Measurements from ENCODE around the gene PRAME. TPM values are rescaled to one million over a fixed set of nuclear protein-coding genes. Genes with fewer than 3 reads are reported as not detected.

Gene PRAME
- total RNA-seq, 4 donors from 2014 or later: 0.16 to 0.41 TPM; not detected in 2

DNA sequence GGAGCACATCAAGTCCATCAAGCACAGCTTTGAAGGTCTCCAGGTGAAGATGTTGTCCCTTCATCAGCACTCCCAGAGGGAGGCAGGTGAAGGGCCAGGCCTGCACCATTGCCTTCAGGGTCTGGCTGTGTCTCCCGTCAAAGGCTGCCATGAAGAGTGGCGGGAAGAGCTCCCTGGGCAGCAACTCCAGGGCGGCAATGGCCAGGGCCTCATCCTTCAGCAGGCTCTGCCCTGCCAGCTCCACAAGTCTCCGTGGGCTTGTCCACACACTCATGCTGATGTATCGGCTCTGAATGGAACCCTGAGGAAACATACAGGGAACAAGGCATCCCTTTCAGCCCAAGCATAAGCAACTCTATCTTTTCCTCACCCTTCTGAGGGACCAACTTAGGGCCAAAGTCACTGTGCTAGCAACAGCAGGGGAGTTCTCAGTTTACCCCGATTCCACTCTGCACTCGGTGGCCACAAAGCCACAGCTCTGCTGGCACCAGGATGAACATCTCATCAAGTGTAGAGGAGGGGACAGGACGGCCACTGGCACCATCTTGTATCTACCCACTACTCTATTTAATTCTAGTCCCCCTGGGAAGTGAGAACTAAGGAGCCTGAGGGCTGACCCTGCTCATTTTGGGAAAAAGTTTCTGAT is 8.2 kb downstream of the PRAME start:
- no peaks in the 10 kb centered on the region for H3K36me3 ChIP-seq

DNA sequence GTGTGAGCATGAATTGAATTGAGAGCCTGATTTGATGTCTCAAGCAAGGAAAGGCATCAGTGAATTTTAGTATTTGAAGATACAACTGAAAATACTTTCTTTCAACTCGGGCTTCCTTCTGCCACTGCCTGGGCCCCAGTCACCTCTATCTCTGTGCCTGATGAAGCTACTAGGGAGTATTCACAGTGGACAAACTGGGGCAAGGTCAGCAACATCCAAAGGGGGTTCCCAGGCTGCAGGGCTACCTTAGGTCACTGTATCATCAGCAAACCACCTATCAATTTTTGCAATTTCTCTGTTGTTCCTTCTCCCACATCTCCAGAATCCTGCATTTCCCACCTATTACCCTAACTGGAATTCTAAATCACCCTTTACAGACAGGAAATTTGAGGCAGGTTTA is 10.2 kb downstream of the PRAME start:
- TF ChIP-seq POLR2A (IDR thresholded peaks at IDR 0.05) (no peak), POLR2AphosphoS5 (IDR thresholded peaks at IDR 0.05) (no peak), EP300 (IDR thresholded peaks at IDR 0.05; ENCODE audit: low read depth) (no peak)
- TF ChIP-seq, protein P1, sequence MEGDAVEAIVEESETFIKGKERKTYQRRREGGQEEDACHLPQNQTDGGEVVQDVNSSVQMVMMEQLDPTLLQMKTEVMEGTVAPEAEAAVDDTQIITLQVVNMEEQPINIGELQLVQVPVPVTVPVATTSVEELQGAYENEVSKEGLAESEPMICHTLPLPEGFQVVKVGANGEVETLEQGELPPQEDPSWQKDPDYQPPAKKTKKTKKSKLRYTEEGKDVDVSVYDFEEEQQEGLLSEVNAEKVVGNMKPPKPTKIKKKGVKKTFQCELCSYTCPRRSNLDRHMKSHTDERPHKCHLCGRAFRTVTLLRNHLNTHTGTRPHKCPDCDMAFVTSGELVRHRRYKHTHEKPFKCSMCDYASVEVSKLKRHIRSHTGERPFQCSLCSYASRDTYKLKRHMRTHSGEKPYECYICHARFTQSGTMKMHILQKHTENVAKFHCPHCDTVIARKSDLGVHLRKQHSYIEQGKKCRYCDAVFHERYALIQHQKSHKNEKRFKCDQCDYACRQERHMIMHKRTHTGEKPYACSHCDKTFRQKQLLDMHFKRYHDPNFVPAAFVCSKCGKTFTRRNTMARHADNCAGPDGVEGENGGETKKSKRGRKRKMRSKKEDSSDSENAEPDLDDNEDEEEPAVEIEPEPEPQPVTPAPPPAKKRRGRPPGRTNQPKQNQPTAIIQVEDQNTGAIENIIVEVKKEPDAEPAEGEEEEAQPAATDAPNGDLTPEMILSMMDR (IDR thresholded peaks at IDR 0.05): no peak
- Histone ChIP-seq H3K4me1 (no peaks in the 10 kb centered on the region), H3K9me3 (no peaks in the 10 kb centered on the region), H3K36me3 (no peaks in the 10 kb centered on the region), H3K27ac (no peak overlapping the region), H3K4me3 (no peak overlapping the region), H3K27me3 (no peaks in the 10 kb centered on the region)
- in situ Hi-C loops (cut with MboI; ENCODE audit: low pct_ligation_motif_present in 1 of 4, low pct_unique_long_range_greater_than_20kb in 1 of 4, low sequenced_read_pairs in 3 of 4): no loop called here
- no peak for DNase-seq
- 47% methylated on average over 1 of the region's 1 CpG; no CpG with 5 or more reads in 1 of the 2 donors for WGBS, 2 donors (ENCODE audit: low coverage in 1 of 2)
- intact Hi-C loops (cut with DNase I; ENCODE audit: low total_unique reads): no loop called here

More for the DNA sequence above, 8.2 kb downstream of the PRAME start:
- Histone ChIP-seq H3K9me3 (no peaks in the 10 kb centered on the region), H3K4me1 (no peaks in the 10 kb centered on the region), H3K4me3 (no peak overlapping the region), H3K27ac (no peak overlapping the region), H3K27me3 (no peaks in the 10 kb centered on the region)
- intact Hi-C loops (cut with DNase I; ENCODE audit: low total_unique reads): no loop called here
- in situ Hi-C loops (cut with MboI; ENCODE audit: low pct_ligation_motif_present in 1 of 4, low pct_unique_long_range_greater_than_20kb in 1 of 4, low sequenced_read_pairs in 3 of 4): no loop called here
- TF ChIP-seq, protein P1 (IDR thresholded peaks at IDR 0.05): no peak
- TF ChIP-seq POLR2A (IDR thresholded peaks at IDR 0.05) (no peak), EP300 (IDR thresholded peaks at IDR 0.05; ENCODE audit: low read depth) (no peak), POLR2AphosphoS5 (IDR thresholded peaks at IDR 0.05) (no peak)
- no peak for DNase-seq
- WGBS, 2 donors (ENCODE audit: low coverage in 1 of 2): 87% methylated on average over 8 of the region's 8 CpGs; no CpG with 5 or more reads in 1 of the 2 donors

DNA sequence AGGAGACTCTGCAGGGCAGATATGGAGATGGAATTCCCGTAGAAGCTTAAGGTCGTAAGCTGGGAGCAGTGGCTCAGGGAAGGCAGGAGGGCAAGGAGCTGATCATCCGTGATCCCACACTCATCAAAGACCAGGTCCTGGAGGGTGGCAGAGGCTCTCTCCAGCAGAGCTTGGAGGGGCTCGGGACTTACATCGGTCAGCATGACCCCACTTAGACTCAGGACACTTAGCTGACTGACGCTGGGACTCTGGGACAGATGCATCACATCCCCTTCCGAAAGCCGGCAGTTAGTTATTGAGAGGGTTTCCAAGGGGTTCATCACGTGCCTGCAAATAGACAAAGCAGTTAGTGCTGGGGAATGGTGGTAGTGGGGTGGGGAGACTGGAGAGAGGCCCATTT is 10.7 kb downstream of the PRAME start:
- Histone ChIP-seq H3K4me1 (no peaks in the 10 kb centered on the region), H3K9me3 (no peaks in the 10 kb centered on the region), H3K4me3 (no peak overlapping the region), H3K27ac (no peak overlapping the region), H3K27me3 (no peaks in the 10 kb centered on the region), H3K36me3 (no peaks in the 10 kb centered on the region)
- no peak for DNase-seq
- intact Hi-C loops (cut with DNase I; ENCODE audit: low total_unique reads) (no loop called here), in situ Hi-C loops (cut with MboI; ENCODE audit: low pct_ligation_motif_present in 1 of 4, low pct_unique_long_range_greater_than_20kb in 1 of 4, low sequenced_read_pairs in 3 of 4) (no loop called here)
- no peak for TF ChIP-seq EP300 (IDR thresholded peaks at IDR 0.05; ENCODE audit: low read depth)
- TF ChIP-seq, protein P1 (IDR thresholded peaks at IDR 0.05): no peak
- TF ChIP-seq POLR2AphosphoS5 (IDR thresholded peaks at IDR 0.05): no peak
- TF ChIP-seq POLR2A (IDR thresholded peaks at IDR 0.05): no peak
- WGBS, 2 donors (ENCODE audit: low coverage in 1 of 2): 67% methylated on average over 9 of the region's 9 CpGs; no CpG with 5 or more reads in 1 of the 2 donors

DNA sequence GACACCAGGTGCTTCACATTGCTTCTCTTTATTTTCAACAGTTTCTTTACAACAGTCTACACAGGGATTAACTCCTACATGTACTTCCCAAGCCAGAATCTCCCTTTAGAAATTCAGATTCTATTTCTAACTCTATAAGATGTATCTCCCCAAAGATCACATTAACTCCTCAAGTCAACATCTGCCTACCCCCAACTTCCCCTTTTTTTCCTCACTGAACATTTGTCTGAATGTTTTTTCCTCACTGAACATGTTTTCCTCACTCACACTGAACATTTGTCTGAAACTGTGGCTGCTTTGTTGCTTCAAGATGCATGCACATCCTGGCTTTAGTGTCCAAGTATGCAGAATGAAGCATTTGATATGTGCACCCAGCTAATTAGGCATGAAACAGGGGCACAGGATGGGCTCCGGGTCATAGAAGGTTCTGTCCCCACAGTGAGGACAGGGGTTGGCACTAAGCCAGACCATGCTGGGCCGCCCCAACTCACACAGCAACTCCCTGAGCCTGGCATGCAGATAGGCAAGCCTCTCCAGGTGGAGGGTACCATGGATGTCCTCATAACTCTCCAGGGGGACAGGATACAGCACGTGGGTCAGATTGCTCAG is 11.3 kb downstream of the PRAME start:
- H3K27ac ChIP-seq: no peak overlapping the region
- H3K4me1 ChIP-seq: no peaks in the 10 kb centered on the region
- no peaks in the 10 kb centered on the region for H3K36me3 ChIP-seq
- intact Hi-C loops (cut with DNase I; ENCODE audit: low total_unique reads) (no loop called here), in situ Hi-C loops (cut with MboI; ENCODE audit: low pct_ligation_motif_present in 1 of 4, low pct_unique_long_range_greater_than_20kb in 1 of 4, low sequenced_read_pairs in 3 of 4) (no loop called here)
- H3K9me3 ChIP-seq: no peaks in the 10 kb centered on the region
- no peaks in the 10 kb centered on the region for H3K27me3 ChIP-seq
- WGBS, 2 donors (ENCODE audit: low coverage in 1 of 2): 60 to 80% methylated on average over 1 to 3 of the region's 3 CpGs
- TF ChIP-seq, protein P1 (IDR thresholded peaks at IDR 0.05): no peak
- TF ChIP-seq EP300 (IDR thresholded peaks at IDR 0.05; ENCODE audit: low read depth) (no peak), POLR2AphosphoS5 (IDR thresholded peaks at IDR 0.05) (no peak), POLR2A (IDR thresholded peaks at IDR 0.05) (no peak)
- DNase-seq: no peak
- no peak overlapping the region for H3K4me3 ChIP-seq
